PFSK-1 (cell line): ENCODE results near the gene WDR1.

ENCODE experiments used
- FOXP2 ChIP-seq: optimal IDR thresholded peaks from 2 replicates; pipeline ENCODE3; 2011; ENCODE audit warnings: borderline replicate concordance, control low read depth, inconsistent platforms; ENCODE audit not compliant: insufficient read depth; ENCODE audit errors: extremely low read length, extremely low read depth
- REST ChIP-seq, 2 experiments: IDR thresholded peaks; 2 replicates each; pipeline versions ENCODE4 v1.6.1 to v1.8.0; 2011 to 2012; ENCODE audit warnings: low read depth in 2 of 2, low read length in 2 of 2, control low read depth in 1 of 2, inconsistent platforms in 1 of 2, mild to moderate bottlenecking in 1 of 2, moderate library complexity in 1 of 2; ENCODE audit not compliant: insufficient read depth in 1 of 2
- SIN3A ChIP-seq: IDR thresholded peaks from 2 replicates; pipeline ENCODE4 v1.6.1; 2012; ENCODE audit warnings: mild to moderate bottlenecking, low read length, moderate library complexity, borderline replicate concordance; ENCODE audit not compliant: insufficient read depth
- TAF1 ChIP-seq: IDR thresholded peaks from 2 replicates; pipeline ENCODE4 v1.6.1; 2012; ENCODE audit warnings: low read length, control low read depth, borderline replicate concordance; ENCODE audit not compliant: insufficient read depth

GRCh38 chr4:10080589-10081217, 35.9 kb downstream of the WDR1 start:
- TF ChIP-seq REST (IDR thresholded peaks at IDR 0.05; ENCODE audit: insufficient read depth in 1 of 2, low read depth in 2 of 2, low read length in 2 of 2): no peak
- no peak for TF ChIP-seq FOXP2
- TF ChIP-seq TAF1: no peak
- no peak for TF ChIP-seq SIN3A
